SK-N-SH treated with all-trans-retinoic acid at 6 μM for 48 hours (cell line): ENCODE data around the gene CPNE2.

Source experiments
- ATAC-seq: fragments of 200-7000 bp; cut with Tn5 transposase; 3 replicates; pipeline ENCODE4 v1.9.1; 2020; ENCODE audit warnings: mild to moderate bottlenecking, moderate library complexity
- ARNTL ChIP-seq: fragments of 450-650 bp; formaldehyde crosslinking; IDR thresholded peaks from 2 replicates; pipeline ENCODE4 v1.5.0; 2020; ENCODE audit warnings: low read depth, mild to moderate bottlenecking, moderate library complexity, borderline replicate concordance
- BACH2 ChIP-seq: fragments of 250-450 bp; sonication (Bioruptor Pico); IDR thresholded peaks from 2 replicates; pipeline ENCODE4 v1.9.0; 2021; ENCODE audit warnings: mild to moderate bottlenecking, borderline replicate concordance
- CREB5 ChIP-seq: fragments of 250-450 bp; sonication (Bioruptor Pico); IDR thresholded peaks from 2 replicates; pipeline ENCODE4 v1.5.1; 2020; ENCODE audit warnings: low read depth, mild to moderate bottlenecking, moderate library complexity
- CSDC2 ChIP-seq: fragments of 250-450 bp; sonication (Bioruptor Pico); IDR thresholded peaks from 2 replicates; pipeline ENCODE4 v1.5.0; 2020; ENCODE audit warnings: mild to moderate bottlenecking, moderate library complexity
- ESRRG ChIP-seq: fragments of 250-450 bp; sonication (Bioruptor Pico); IDR thresholded peaks from 2 replicates; pipeline ENCODE4 v1.6.1; 2021; ENCODE audit warnings: mild to moderate bottlenecking
- GLIS3 ChIP-seq: fragments of 250-450 bp; sonication (Bioruptor Pico); IDR thresholded peaks from 2 replicates; pipeline ENCODE4 v1.5.0; 2020; ENCODE audit warnings: mild to moderate bottlenecking, moderate library complexity
- ISL1 ChIP-seq: fragments of 250-450 bp; sonication (Bioruptor Pico); IDR thresholded peaks from 2 replicates; pipeline ENCODE4 v2.1.2; 2022; ENCODE audit warnings: mild to moderate bottlenecking, moderate library complexity
- OSR1 ChIP-seq: fragments of 250-450 bp; sonication (Bioruptor Pico); IDR thresholded peaks from 2 replicates; pipeline ENCODE4 v1.8.0; 2022; ENCODE audit warnings: moderate library complexity, mild to moderate bottlenecking, inconsistent platforms
- PATZ1 ChIP-seq: fragments of 250-450 bp; sonication (Bioruptor Pico); IDR thresholded peaks from 2 replicates; pipeline ENCODE4 v1.8.0; 2020; ENCODE audit warnings: mild to moderate bottlenecking, moderate library complexity, borderline replicate concordance
- POU6F1 ChIP-seq: fragments of 250-450 bp; sonication (Bioruptor Pico); IDR thresholded peaks from 2 replicates; pipeline ENCODE4 v1.8.0; 2021; ENCODE audit warnings: low read depth, mild to moderate bottlenecking, moderate library complexity, borderline replicate concordance
- PPARA ChIP-seq: fragments of 250-450 bp; sonication (Bioruptor Pico); IDR thresholded peaks from 2 replicates; pipeline ENCODE4 v1.5.0; 2020; ENCODE audit warnings: mild to moderate bottlenecking, borderline replicate concordance
- RARB ChIP-seq: fragments of 250-450 bp; sonication (Bioruptor Pico); IDR thresholded peaks from 2 replicates; pipeline ENCODE4 v1.8.0; 2021; ENCODE audit warnings: mild to moderate bottlenecking, moderate library complexity
- SNAI2 ChIP-seq: fragments of 250-450 bp; sonication (Bioruptor Pico); IDR thresholded peaks from 2 replicates; pipeline ENCODE4 v1.5.0; 2020; ENCODE audit warnings: mild to moderate bottlenecking, moderate library complexity
- TCF4 ChIP-seq: fragments of 250-450 bp; sonication (Bioruptor Pico); IDR thresholded peaks from 2 replicates; pipeline ENCODE4 v1.8.0; 2021; ENCODE audit warnings: mild to moderate bottlenecking, moderate library complexity, borderline replicate concordance
- TOX ChIP-seq: fragments of 250-450 bp; sonication (Bioruptor Pico); IDR thresholded peaks from 2 replicates; pipeline ENCODE4 v1.8.0; 2021; ENCODE audit warnings: mild to moderate bottlenecking, moderate library complexity, borderline replicate concordance
- TSHZ2 ChIP-seq: fragments of 250-450 bp; sonication (Bioruptor Pico); IDR thresholded peaks from 2 replicates; pipeline ENCODE4 v1.5.0; 2020; ENCODE audit warnings: mild to moderate bottlenecking, moderate library complexity
- ZC3H10 ChIP-seq: fragments of 250-450 bp; sonication (Bioruptor Pico); IDR thresholded peaks from 2 replicates; pipeline ENCODE4 v1.5.1; 2021; ENCODE audit warnings: mild to moderate bottlenecking, moderate library complexity
- ZFP3 ChIP-seq: fragments of 250-450 bp; sonication (Bioruptor Pico); IDR thresholded peaks from 2 replicates; pipeline ENCODE4 v1.5.0; 2020; ENCODE audit warnings: mild to moderate bottlenecking, moderate library complexity
- ZFP30 ChIP-seq: fragments of 450-650 bp; formaldehyde crosslinking; IDR thresholded peaks from 2 replicates; pipeline ENCODE4 v1.5.0; 2022; ENCODE audit warnings: mild to moderate bottlenecking, moderate library complexity
- ZNF565 ChIP-seq: fragments of 450-650 bp; formaldehyde crosslinking; conservative IDR thresholded peaks from 2 replicates; pipeline ENCODE4 v1.5.0; 2020; ENCODE audit warnings: low read depth, mild to moderate bottlenecking, moderate library complexity
- ZNF70 ChIP-seq: fragments of 450-650 bp; formaldehyde crosslinking; IDR thresholded peaks from 2 replicates; pipeline ENCODE4 v1.5.0; 2020; ENCODE audit warnings: mild to moderate bottlenecking, moderate library complexity
- ZNF8 ChIP-seq: fragments of 450-650 bp; formaldehyde crosslinking; IDR thresholded peaks from 2 replicates; pipeline ENCODE4 v1.5.0; 2020; ENCODE audit warnings: mild to moderate bottlenecking, moderate library complexity
- TF ChIP-seq, protein P1 (sequence below): fragments of 250-450 bp; sonication (Bioruptor Pico); IDR thresholded peaks from 2 replicates; pipeline ENCODE4 v1.5.1; 2021; ENCODE audit warnings: mild to moderate bottlenecking, moderate library complexity

CPNE2 gene

DNA sequence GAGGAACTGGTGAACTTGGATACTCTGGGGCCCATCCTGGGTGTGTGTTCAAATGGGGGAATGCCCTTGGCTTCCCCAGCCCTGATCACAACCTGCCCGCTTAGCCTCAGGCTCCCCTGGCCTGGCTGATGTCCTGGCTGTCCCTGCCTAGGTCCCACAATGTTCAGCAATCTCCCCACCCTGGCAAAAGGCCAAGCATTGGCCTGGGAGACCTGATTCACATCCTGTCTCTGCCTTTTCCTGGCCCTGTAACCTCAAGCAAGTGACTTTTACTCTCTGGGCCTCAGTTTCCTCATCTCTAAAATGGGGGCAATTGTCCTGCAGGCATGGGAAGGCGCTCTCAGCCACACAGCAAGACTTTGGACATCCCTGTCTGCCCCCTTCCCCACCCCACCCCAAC is 14.4 kb downstream of the CPNE2 start:
- no peak for ATAC-seq
- TF ChIP-seq ZNF565 (CRISPR knock-in tag) = no peak
- no peak for TF ChIP-seq ZC3H10 (CRISPR knock-in tag)
- TF ChIP-seq TCF4 (CRISPR knock-in tag) = no peak
- no peak for TF ChIP-seq OSR1 (CRISPR knock-in tag)
- no peak for TF ChIP-seq SNAI2 (CRISPR knock-in tag)
- no peak for TF ChIP-seq ZFP30 (CRISPR knock-in tag)
- no peak for TF ChIP-seq PPARA (CRISPR knock-in tag)
- no peak for TF ChIP-seq ZFP3 (CRISPR knock-in tag)
- TF ChIP-seq TSHZ2 (CRISPR knock-in tag) = no peak
- TF ChIP-seq CSDC2 (CRISPR knock-in tag) = no peak
- TF ChIP-seq ISL1 (CRISPR knock-in tag) = no peak
- TF ChIP-seq GLIS3 (CRISPR knock-in tag) = no peak
- TF ChIP-seq, protein P1, sequence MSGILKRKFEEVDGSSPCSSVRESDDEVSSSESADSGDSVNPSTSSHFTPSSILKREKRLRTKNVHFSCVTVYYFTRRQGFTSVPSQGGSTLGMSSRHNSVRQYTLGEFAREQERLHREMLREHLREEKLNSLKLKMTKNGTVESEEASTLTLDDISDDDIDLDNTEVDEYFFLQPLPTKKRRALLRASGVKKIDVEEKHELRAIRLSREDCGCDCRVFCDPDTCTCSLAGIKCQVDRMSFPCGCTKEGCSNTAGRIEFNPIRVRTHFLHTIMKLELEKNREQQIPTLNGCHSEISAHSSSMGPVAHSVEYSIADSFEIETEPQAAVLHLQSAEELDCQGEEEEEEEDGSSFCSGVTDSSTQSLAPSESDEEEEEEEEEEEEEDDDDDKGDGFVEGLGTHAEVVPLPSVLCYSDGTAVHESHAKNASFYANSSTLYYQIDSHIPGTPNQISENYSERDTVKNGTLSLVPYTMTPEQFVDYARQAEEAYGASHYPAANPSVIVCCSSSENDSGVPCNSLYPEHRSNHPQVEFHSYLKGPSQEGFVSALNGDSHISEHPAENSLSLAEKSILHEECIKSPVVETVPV = no peak
- no peak for TF ChIP-seq ESRRG (CRISPR knock-in tag)
- no peak for TF ChIP-seq TOX (CRISPR knock-in tag)
- no peak for TF ChIP-seq POU6F1 (CRISPR knock-in tag)
- TF ChIP-seq ARNTL (CRISPR knock-in tag) = no peak

GRCh38 chr16:57107321-57107922 is 15.0 kb downstream of the CPNE2 start:
- no peak; the same call in 2 of the 3 replicates for ATAC-seq
- TF ChIP-seq ARNTL (CRISPR knock-in tag) = no peak
- no peak for TF ChIP-seq ZNF565 (CRISPR knock-in tag)
- no peak for TF ChIP-seq ZNF70 (CRISPR knock-in tag)
- TF ChIP-seq ISL1 (CRISPR knock-in tag) = no peak
- no peak for TF ChIP-seq PATZ1
- no peak for TF ChIP-seq RARB (CRISPR knock-in tag)
- TF ChIP-seq ZC3H10 (CRISPR knock-in tag) = no peak
- TF ChIP-seq CREB5 = no peak
- TF ChIP-seq PPARA (CRISPR knock-in tag) = no peak
- no peak for TF ChIP-seq ZNF8
- TF ChIP-seq BACH2 (CRISPR knock-in tag) = no peak
- TF ChIP-seq SNAI2 (CRISPR knock-in tag) = no peak
- TF ChIP-seq OSR1 (CRISPR knock-in tag) = no peak
- TF ChIP-seq ZFP30 (CRISPR knock-in tag) = no peak
- TF ChIP-seq ZFP3 (CRISPR knock-in tag) = no peak
- TF ChIP-seq TOX (CRISPR knock-in tag) = no peak
- TF ChIP-seq, all 23 proteins: peak for 0
